SK-N-SH treated with all-trans-retinoic acid at 6 μM for 48 hours (cell line): ENCODE measurements around the gene ARHGAP25.

ENCODE experiments used
- ATAC-seq: fragments of 200-7000 bp; cut with Tn5 transposase; 3 replicates; pipeline ENCODE4 v1.9.1; 2020; ENCODE audit warnings: mild to moderate bottlenecking, moderate library complexity
- ARNTL ChIP-seq: fragments of 450-650 bp; formaldehyde crosslinking; IDR thresholded peaks from 2 replicates; pipeline ENCODE4 v1.5.0; 2020; ENCODE audit warnings: low read depth, mild to moderate bottlenecking, moderate library complexity, borderline replicate concordance
- BACH2 ChIP-seq: fragments of 250-450 bp; sonication (Bioruptor Pico); IDR thresholded peaks from 2 replicates; pipeline ENCODE4 v1.9.0; 2021; ENCODE audit warnings: mild to moderate bottlenecking, borderline replicate concordance
- CREB5 ChIP-seq: fragments of 250-450 bp; sonication (Bioruptor Pico); IDR thresholded peaks from 2 replicates; pipeline ENCODE4 v1.5.1; 2020; ENCODE audit warnings: low read depth, mild to moderate bottlenecking, moderate library complexity
- CSDC2 ChIP-seq: fragments of 250-450 bp; sonication (Bioruptor Pico); IDR thresholded peaks from 2 replicates; pipeline ENCODE4 v1.5.0; 2020; ENCODE audit warnings: mild to moderate bottlenecking, moderate library complexity
- CSRNP3 ChIP-seq: fragments of 250-450 bp; sonication (Bioruptor Pico); IDR thresholded peaks from 2 replicates; pipeline ENCODE4 v1.5.1; 2021; ENCODE audit warnings: mild to moderate bottlenecking, moderate library complexity
- ESRRG ChIP-seq: fragments of 250-450 bp; sonication (Bioruptor Pico); IDR thresholded peaks from 2 replicates; pipeline ENCODE4 v1.6.1; 2021; ENCODE audit warnings: mild to moderate bottlenecking
- GLIS3 ChIP-seq: fragments of 250-450 bp; sonication (Bioruptor Pico); IDR thresholded peaks from 2 replicates; pipeline ENCODE4 v1.5.0; 2020; ENCODE audit warnings: mild to moderate bottlenecking, moderate library complexity
- ISL1 ChIP-seq: fragments of 250-450 bp; sonication (Bioruptor Pico); IDR thresholded peaks from 2 replicates; pipeline ENCODE4 v2.1.2; 2022; ENCODE audit warnings: mild to moderate bottlenecking, moderate library complexity
- POU6F1 ChIP-seq: fragments of 250-450 bp; sonication (Bioruptor Pico); IDR thresholded peaks from 2 replicates; pipeline ENCODE4 v1.8.0; 2021; ENCODE audit warnings: low read depth, mild to moderate bottlenecking, moderate library complexity, borderline replicate concordance
- RARB ChIP-seq: fragments of 250-450 bp; sonication (Bioruptor Pico); IDR thresholded peaks from 2 replicates; pipeline ENCODE4 v1.8.0; 2021; ENCODE audit warnings: mild to moderate bottlenecking, moderate library complexity
- SNAI2 ChIP-seq: fragments of 250-450 bp; sonication (Bioruptor Pico); IDR thresholded peaks from 2 replicates; pipeline ENCODE4 v1.5.0; 2020; ENCODE audit warnings: mild to moderate bottlenecking, moderate library complexity
- TCF4 ChIP-seq: fragments of 250-450 bp; sonication (Bioruptor Pico); IDR thresholded peaks from 2 replicates; pipeline ENCODE4 v1.8.0; 2021; ENCODE audit warnings: mild to moderate bottlenecking, moderate library complexity, borderline replicate concordance
- TOX ChIP-seq: fragments of 250-450 bp; sonication (Bioruptor Pico); IDR thresholded peaks from 2 replicates; pipeline ENCODE4 v1.8.0; 2021; ENCODE audit warnings: mild to moderate bottlenecking, moderate library complexity, borderline replicate concordance
- ZC3H10 ChIP-seq: fragments of 250-450 bp; sonication (Bioruptor Pico); IDR thresholded peaks from 2 replicates; pipeline ENCODE4 v1.5.1; 2021; ENCODE audit warnings: mild to moderate bottlenecking, moderate library complexity
- ZFP3 ChIP-seq: fragments of 250-450 bp; sonication (Bioruptor Pico); IDR thresholded peaks from 2 replicates; pipeline ENCODE4 v1.5.0; 2020; ENCODE audit warnings: mild to moderate bottlenecking, moderate library complexity
- ZFP30 ChIP-seq: fragments of 450-650 bp; formaldehyde crosslinking; IDR thresholded peaks from 2 replicates; pipeline ENCODE4 v1.5.0; 2022; ENCODE audit warnings: mild to moderate bottlenecking, moderate library complexity
- ZNF565 ChIP-seq: fragments of 450-650 bp; formaldehyde crosslinking; conservative IDR thresholded peaks from 2 replicates; pipeline ENCODE4 v1.5.0; 2020; ENCODE audit warnings: low read depth, mild to moderate bottlenecking, moderate library complexity
- ZNF70 ChIP-seq: fragments of 450-650 bp; formaldehyde crosslinking; IDR thresholded peaks from 2 replicates; pipeline ENCODE4 v1.5.0; 2020; ENCODE audit warnings: mild to moderate bottlenecking, moderate library complexity
- ZNF8 ChIP-seq: fragments of 450-650 bp; formaldehyde crosslinking; IDR thresholded peaks from 2 replicates; pipeline ENCODE4 v1.5.0; 2020; ENCODE audit warnings: mild to moderate bottlenecking, moderate library complexity
- TF ChIP-seq, protein P1 (sequence below): fragments of 250-450 bp; sonication (Bioruptor Pico); IDR thresholded peaks from 2 replicates; pipeline ENCODE4 v1.5.0; 2020; ENCODE audit warnings: mild to moderate bottlenecking, moderate library complexity
- TF ChIP-seq, protein P2 (sequence below): fragments of 250-450 bp; sonication (Bioruptor Pico); IDR thresholded peaks from 2 replicates; pipeline ENCODE4 v1.8.0; 2020; ENCODE audit warnings: mild to moderate bottlenecking, moderate library complexity, borderline replicate concordance

ARHGAP25 gene

GRCh38 chr2:68769586-68770270 is 35.1 kb downstream of the ARHGAP25 start:
- TF ChIP-seq POU6F1 (no peak), TCF4 (CRISPR knock-in tag) (no peak), BACH2 (no peak), SNAI2 (CRISPR knock-in tag) (no peak), ZNF70 (CRISPR knock-in tag) (no peak), ZNF8 (CRISPR knock-in tag) (no peak), CREB5 (CRISPR knock-in tag) (no peak), ZNF565 (no peak), CSDC2 (CRISPR knock-in tag) (no peak), GLIS3 (CRISPR knock-in tag) (no peak), ISL1 (CRISPR knock-in tag) (no peak), ZFP30 (CRISPR knock-in tag) (no peak), ZC3H10 (CRISPR knock-in tag) (no peak), ARNTL (CRISPR knock-in tag) (no peak)
- TF ChIP-seq, protein P1, sequence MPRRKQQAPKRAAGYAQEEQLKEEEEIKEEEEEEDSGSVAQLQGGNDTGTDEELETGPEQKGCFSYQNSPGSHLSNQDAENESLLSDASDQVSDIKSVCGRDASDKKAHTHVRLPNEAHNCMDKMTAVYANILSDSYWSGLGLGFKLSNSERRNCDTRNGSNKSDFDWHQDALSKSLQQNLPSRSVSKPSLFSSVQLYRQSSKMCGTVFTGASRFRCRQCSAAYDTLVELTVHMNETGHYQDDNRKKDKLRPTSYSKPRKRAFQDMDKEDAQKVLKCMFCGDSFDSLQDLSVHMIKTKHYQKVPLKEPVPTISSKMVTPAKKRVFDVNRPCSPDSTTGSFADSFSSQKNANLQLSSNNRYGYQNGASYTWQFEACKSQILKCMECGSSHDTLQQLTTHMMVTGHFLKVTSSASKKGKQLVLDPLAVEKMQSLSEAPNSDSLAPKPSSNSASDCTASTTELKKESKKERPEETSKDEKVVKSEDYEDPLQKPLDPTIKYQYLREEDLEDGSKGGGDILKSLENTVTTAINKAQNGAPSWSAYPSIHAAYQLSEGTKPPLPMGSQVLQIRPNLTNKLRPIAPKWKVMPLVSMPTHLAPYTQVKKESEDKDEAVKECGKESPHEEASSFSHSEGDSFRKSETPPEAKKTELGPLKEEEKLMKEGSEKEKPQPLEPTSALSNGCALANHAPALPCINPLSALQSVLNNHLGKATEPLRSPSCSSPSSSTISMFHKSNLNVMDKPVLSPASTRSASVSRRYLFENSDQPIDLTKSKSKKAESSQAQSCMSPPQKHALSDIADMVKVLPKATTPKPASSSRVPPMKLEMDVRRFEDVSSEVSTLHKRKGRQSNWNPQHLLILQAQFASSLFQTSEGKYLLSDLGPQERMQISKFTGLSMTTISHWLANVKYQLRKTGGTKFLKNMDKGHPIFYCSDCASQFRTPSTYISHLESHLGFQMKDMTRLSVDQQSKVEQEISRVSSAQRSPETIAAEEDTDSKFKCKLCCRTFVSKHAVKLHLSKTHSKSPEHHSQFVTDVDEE (CRISPR knock-in tag), result no peak
- TF ChIP-seq, protein P2, sequence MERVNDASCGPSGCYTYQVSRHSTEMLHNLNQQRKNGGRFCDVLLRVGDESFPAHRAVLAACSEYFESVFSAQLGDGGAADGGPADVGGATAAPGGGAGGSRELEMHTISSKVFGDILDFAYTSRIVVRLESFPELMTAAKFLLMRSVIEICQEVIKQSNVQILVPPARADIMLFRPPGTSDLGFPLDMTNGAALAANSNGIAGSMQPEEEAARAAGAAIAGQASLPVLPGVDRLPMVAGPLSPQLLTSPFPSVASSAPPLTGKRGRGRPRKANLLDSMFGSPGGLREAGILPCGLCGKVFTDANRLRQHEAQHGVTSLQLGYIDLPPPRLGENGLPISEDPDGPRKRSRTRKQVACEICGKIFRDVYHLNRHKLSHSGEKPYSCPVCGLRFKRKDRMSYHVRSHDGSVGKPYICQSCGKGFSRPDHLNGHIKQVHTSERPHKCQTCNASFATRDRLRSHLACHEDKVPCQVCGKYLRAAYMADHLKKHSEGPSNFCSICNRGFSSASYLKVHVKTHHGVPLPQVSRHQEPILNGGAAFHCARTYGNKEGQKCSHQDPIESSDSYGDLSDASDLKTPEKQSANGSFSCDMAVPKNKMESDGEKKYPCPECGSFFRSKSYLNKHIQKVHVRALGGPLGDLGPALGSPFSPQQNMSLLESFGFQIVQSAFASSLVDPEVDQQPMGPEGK (CRISPR knock-in tag), result no peak
- no peak for ATAC-seq

DNA sequence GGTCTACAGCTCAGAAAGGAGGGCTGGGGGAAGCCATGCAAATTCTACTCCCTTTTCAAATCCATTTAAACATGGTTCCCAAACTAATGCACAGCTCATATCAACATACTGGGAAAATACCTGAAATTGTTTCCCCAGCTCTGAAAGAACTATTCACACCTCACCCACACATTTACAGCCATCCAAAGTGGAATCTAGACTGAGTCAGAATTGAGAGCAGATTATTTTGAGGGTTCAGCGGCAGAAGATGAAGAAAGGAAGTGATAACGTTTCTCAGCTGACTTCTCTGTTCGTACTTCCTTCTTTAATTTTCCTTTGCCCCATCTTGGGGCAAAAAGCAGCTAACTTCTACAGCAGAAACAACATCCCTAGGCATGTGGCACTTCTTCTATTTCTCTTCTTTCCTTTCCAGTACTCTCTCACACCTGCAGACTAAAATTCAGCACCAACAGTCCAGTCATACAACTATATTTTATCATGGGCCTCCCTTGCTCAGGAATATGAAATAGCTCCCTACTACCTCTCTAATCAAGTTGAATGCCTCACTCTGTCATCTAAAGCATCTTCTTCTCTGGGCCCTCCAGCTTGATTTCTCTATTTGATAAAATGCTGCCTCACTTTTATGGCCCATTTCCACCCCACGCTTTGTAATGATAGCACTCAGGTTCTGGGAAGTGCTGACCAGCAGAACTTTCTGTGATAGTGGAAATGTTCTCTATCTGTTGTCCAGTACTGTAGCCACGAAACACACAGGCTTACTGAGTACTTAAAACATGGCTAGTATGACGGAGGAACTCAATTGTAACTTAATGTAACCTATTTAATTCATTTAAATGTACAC is 35.9 kb downstream of the ARHGAP25 start:
- ATAC-seq, result no peak
- no peak for TF ChIP-seq ZC3H10 (CRISPR knock-in tag)
- TF ChIP-seq BACH2, result no peak
- TF ChIP-seq SNAI2 (CRISPR knock-in tag), result no peak
- TF ChIP-seq CREB5 (CRISPR knock-in tag), result no peak
- TF ChIP-seq TOX (CRISPR knock-in tag), result no peak
- no peak for TF ChIP-seq ESRRG (CRISPR knock-in tag)
- TF ChIP-seq ZNF565, result no peak
- TF ChIP-seq ZFP30 (CRISPR knock-in tag), result no peak
- TF ChIP-seq RARB, result no peak
- TF ChIP-seq ZNF8 (CRISPR knock-in tag), result no peak
- no peak for TF ChIP-seq POU6F1
- TF ChIP-seq ARNTL (CRISPR knock-in tag), result no peak
- no peak for TF ChIP-seq CSDC2 (CRISPR knock-in tag)
- TF ChIP-seq, protein P2 (CRISPR knock-in tag), result no peak
- no peak for TF ChIP-seq CSRNP3 (CRISPR knock-in tag)
- TF ChIP-seq ZNF70 (CRISPR knock-in tag), result no peak
- TF ChIP-seq GLIS3 (CRISPR knock-in tag), result no peak
- TF ChIP-seq TCF4 (CRISPR knock-in tag), result no peak
- no peak for TF ChIP-seq ZFP3 (CRISPR knock-in tag)
